NCI-H446 treated with DMSO at 0.1 percent for 48 hours (cell line): ENCODE measurements around the gene PFDN1.

Experiments used
- DNase-seq: peaks from one replicate; lab custom pipeline; 2025; lab: John Stamatoyannopoulos, UW

Gene PFDN1

GRCh38 chr5:140259500-140259899 is 43.4 kb downstream of the PFDN1 start:
- DNase-seq = no peak

- DNase-seq = no peak
Measured at GRCh38 chr5:140258873-140259272, 44.0 kb downstream of the PFDN1 start.

- no peak for DNase-seq
Measured at GRCh38 chr5:140258016-140258415, 44.9 kb downstream of the PFDN1 start.

- no peak for DNase-seq
Measured at GRCh38 chr5:140256726-140257125, 46.2 kb downstream of the PFDN1 start.

- DNase-seq = no peak
Measured at GRCh38 chr5:140255460-140256157, 47.3 kb downstream of the PFDN1 start.

- no peak for DNase-seq
Measured at GRCh38 chr5:140253985-140254384, 48.9 kb downstream of the PFDN1 start.

GRCh38 chr5:140252470-140253126 is 50.3 kb downstream of the PFDN1 start:
- no peak for DNase-seq

- no peak for DNase-seq
Measured at GRCh38 chr5:140251527-140251973, 51.4 kb downstream of the PFDN1 start.

GRCh38 chr5:140250386-140250785 is 52.5 kb downstream of the PFDN1 start:
- no peak for DNase-seq

- DNase-seq = no peak
Measured at GRCh38 chr5:140249536-140249935, 53.4 kb downstream of the PFDN1 start.

- no peak for DNase-seq
Measured at GRCh38 chr5:140248414-140248813, 54.5 kb downstream of the PFDN1 start.

GRCh38 chr5:140246378-140247122 is 56.4 kb downstream of the PFDN1 start:
- DNase-seq = no peak

- no peak for DNase-seq
Measured at GRCh38 chr5:140245926-140246325, 57.0 kb downstream of the PFDN1 start.

- no peak for DNase-seq
Measured at GRCh38 chr5:140245341-140245740, 57.6 kb downstream of the PFDN1 start.

- DNase-seq = peak; percentile 45
Measured at GRCh38 chr5:140244525-140245025, 58.3 kb downstream of the PFDN1 start.

GRCh38 chr5:140243706-140244250 is 59.1 kb downstream of the PFDN1 start:
- no peak for DNase-seq

- no peak for DNase-seq
Measured at GRCh38 chr5:140242890-140243585, 59.9 kb downstream of the PFDN1 start.

- DNase-seq = no peak
Measured at GRCh38 chr5:140242099-140242498, 60.8 kb downstream of the PFDN1 start.

GRCh38 chr5:140240987-140241706 is 61.8 kb downstream of the PFDN1 start:
- DNase-seq = peak; percentile 48

GRCh38 chr5:140239939-140240700 is 62.8 kb downstream of the PFDN1 start:
- no peak for DNase-seq
